GM12875 (cell line): ENCODE results near the gene DYNC1LI2.

Experiments
- H3K4me3 ChIP-seq: one replicate; pipeline ENCODE4 v1.5.1; 2011; ENCODE audit warnings: low read depth, low read length, control low read depth
- CTCF ChIP-seq: IDR thresholded peaks from 2 replicates; pipeline ENCODE4 v1.5.1; 2011; ENCODE audit warnings: low read depth, mild to moderate bottlenecking, control low read depth, inconsistent platforms, low read length, moderate library complexity, borderline replicate concordance; ENCODE audit not compliant: insufficient read depth

Gene DYNC1LI2

GRCh38 chr16:66677836-66678235 lies 73.6 kb downstream of the DYNC1LI2 start:
- TF ChIP-seq CTCF, result no peak
- H3K4me3 ChIP-seq, result no peak overlapping the region

GRCh38 chr16:66677179-66677578 lies 74.2 kb downstream of the DYNC1LI2 start:
- TF ChIP-seq CTCF, result no peak
- no peak overlapping the region for H3K4me3 ChIP-seq

GRCh38 chr16:66676599-66676998 lies 74.8 kb downstream of the DYNC1LI2 start:
- no peak for TF ChIP-seq CTCF
- no peak overlapping the region for H3K4me3 ChIP-seq

- TF ChIP-seq CTCF, result no peak
- H3K4me3 ChIP-seq, result no peak overlapping the region
These were observed 77.7 kb downstream of the DYNC1LI2 start for GRCh38 chr16:66673691-66674090.
